Inferior parietal cortex (tissue), 1 donor: ENCODE data around the gene CNOT10.
"Not testable (repeated sequence)": the region's sequence is repeated elsewhere in the genome, so short reads cannot be mapped to it uniquely, and the experiment has no call there.

ENCODE experiments used
- DNase-seq: peaks from one replicate; pipeline ENCODE4 v3.0.0-alpha.2; 2016; ENCODE audit errors: extremely low spot score

CNOT10 gene

GRCh38 chr3:32757618-32758374 lies 72.8 kb downstream of the CNOT10 start:
- DNase-seq = no peak

GRCh38 chr3:32758375-32758753 lies 73.4 kb downstream of the CNOT10 start:
- no peak for DNase-seq

- no peak for DNase-seq
Observed at GRCh38 chr3:32759342-32759741, 74.4 kb downstream of the CNOT10 start.

- DNase-seq = no peak
Observed at GRCh38 chr3:32764481-32764880, 79.5 kb downstream of the CNOT10 start.

- no peak for DNase-seq
Observed at GRCh38 chr3:32778389-32778788, 93.4 kb downstream of the CNOT10 start.

DNA sequence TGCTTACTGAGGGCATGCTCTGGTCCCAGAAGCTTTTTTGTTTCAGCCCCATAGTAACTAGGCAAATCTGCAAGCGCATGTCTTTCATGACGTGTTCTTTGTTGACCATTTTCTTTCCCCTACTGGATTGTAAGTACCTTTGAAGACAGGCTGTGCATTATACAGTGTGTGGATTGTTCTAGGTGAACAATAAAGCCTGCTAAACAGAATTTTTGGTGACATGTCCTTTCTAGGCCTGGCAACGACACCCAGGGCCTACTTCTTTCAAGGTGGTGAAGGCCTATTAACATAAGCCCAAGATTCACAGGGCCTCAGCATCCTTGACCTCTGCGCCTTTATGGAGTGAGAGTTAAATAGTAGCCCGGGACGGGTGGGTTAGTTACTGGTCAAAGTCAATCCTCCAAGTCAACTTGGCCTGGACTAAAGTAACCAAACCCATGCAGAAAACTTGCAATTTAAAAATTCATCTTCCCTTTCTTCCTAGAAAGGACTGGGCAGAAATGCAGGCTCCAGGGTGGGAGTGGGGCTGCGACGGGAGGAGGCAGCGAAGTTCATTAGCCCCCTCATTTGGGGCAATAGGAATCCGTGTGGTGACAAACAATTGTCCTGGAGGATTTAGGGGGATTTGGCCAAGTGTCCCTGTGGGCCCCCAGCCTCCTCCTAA lies 95.2 kb downstream of the CNOT10 start:
- no peak for DNase-seq

- no peak for DNase-seq
Observed at GRCh38 chr3:32780735-32781210, 95.8 kb downstream of the CNOT10 start.

DNA sequence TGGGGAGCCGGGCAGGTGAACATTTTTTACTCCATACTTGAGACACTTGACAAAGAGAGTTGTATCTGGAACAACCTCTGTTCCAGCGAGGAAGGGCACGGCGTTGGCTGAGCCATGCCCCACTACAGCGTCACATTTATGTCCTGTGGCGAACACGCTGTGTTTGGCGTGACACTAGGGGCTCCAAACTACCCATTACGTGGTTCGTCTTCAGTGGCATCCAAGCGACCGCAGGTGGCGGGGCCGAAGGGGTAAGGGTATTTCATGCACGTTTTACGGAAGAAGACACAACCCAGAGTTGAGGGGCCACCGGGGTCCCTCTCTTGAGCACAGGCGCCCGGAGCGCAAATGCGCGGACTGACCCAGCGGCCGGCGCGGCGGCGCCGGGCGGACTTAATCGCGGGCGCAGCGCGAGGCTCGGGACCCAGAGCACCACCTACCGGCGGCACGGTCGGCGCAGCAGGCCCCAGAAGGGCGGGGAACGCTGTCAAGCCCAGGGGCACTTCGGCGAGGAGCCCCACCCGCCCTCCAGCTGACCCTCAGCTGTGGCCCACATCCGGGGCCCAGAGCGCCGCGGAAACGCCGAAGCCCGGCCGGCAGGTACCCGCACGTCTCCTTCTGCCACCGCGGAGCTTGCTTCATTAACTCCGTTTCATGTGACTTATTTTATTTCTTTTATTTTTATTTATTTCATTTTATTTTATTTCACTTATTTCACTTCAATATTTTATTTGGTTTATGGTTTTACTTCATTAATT lies 96.4 kb downstream of the CNOT10 start:
- peak; percentile 71 for DNase-seq

DNA sequence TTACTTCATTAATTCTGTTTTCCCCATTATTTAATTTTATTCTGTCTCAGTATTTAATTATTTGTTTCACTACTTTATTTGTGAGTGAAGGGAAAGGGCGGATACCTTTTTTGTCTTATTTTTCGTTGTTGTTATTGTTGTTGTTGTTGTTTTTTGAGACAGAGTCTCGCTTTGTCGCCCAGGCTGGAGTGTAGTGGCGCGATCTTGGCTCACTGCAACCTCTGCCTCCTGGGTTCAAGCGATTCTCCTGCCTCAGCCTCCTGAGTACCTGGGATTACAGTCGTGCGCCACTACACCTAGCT lies 96.9 kb downstream of the CNOT10 start:
- not testable (repeated sequence) for DNase-seq

DNA sequence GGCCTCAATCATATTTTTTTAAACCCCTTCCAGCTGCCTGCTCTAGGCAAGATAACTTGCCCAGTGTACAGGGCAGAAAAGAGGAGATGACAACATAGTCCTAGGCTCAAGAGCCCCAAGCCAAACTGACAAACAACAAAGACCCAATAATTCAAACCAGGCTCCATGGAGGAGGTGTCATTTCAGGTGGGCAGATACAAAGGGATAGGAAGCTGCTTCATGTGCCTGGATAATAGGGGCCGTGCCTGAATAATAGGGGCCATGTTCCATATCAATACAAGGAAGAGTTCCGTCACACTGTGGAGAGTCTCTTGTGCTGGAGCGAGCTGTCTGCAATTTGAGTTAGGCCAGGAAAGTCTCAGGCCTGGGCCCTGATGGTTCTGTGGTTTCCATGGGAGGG lies 97.4 kb downstream of the CNOT10 start:
- no peak for DNase-seq

DNA sequence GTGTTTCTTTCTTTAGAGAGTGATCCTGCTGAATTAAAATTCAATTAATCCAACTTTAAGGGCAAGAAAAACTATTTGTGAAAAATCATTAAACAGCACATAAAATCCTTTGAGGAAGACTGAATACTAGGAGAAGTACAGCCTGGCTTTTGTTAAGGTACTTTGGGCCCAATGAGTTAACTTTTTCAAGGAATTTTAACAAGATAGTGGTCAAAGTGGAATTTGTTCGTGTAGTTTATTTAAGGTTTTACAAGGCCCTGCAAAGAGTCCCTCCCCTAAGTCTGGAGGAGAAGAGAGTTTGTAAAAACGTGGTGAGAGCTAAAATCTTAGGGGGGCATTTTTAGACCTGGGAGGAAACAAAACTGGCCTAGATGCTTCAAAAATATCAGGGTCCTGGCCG lies 106.8 kb downstream of the CNOT10 start:
- DNase-seq = no peak

DNA sequence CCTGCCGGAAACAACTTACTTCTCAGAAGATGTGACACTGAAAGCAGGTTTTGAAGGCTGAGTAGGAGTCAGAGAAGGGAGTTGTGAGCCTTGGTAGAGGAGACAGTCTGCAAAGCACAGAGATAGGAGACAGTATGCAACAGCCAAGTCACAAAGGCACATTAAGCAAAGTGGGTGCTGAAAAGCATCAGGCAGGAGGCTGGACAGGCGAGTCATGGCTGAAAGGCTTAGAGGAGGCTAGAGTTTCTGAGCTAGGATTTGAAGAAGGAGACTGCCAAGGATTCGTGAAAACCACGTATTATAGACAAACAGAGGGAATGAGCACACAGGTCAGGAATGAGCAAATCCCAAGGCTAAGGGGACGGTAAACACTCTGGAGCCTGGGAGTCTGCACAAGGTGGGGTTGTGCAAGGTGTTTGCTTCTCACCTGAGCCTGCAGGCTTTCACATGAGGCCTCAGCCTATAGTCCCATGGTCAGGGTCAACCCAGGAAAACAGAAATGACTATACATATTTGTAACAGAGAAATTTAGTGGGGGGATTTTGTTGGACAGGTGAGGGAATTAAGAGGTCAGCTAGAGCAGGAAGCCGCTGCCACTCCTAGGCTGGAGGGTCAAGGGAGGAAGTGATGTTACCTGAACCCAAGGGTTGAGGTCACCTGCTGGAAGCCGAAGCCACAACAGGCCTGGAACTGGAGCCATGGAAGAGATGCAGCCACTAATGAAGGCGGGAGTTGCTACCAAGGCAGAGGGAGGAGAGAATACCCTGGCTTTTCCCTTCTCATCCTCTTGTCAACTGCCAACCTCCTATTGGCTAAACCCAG lies 109.7 kb downstream of the CNOT10 start:
- DNase-seq = no peak

DNA sequence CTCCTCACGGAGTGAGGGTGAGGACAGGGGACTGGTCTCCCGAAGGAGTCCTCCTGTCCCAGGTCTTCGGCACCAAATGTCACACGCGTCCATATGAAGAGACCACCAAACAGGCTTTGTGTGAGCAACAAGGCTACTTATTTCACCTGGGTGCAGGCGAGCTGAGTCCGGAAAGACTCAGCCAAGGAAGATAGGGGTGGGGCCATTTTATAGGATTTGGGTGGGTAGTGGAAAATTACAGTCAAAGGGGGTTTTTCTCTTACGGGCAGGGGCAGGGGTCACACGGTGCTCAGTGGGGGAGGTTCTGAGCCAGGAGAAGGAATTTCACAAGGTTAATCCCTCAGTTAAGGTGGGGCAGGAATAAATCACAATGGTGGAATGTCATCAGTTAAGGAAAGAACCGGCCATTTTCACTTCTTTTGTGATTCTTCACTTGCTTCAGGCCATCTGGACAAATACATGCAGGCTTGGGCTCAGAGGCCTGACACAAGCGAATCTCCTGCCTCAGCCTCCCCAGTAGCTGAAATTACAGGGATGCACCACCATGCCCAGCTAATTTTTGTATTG lies 111.5 kb downstream of the CNOT10 start:
- DNase-seq = not testable (repeated sequence)

DNA sequence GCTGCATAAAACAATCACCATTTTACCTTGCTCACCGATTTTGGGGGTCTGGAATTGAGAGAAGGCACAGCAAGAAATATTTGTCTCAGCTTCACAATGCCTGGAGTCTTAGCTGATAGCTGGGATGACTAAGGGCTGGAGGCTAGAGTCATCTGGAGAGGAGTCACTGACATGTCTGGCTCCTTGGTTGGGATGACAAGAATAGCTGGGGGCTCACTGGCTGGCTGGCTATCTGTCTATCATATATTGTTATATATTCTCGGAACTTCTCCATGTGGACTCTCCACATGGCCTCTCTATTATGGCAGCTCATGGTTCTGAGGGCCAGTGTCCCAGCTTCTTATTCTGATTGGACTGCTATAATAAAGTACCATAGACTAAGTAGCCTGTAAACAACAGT lies 112.8 kb downstream of the CNOT10 start:
- DNase-seq = no peak

- DNase-seq = not testable (repeated sequence)
Observed at GRCh38 chr3:32801440-32801839, 116.5 kb downstream of the CNOT10 start.

DNA sequence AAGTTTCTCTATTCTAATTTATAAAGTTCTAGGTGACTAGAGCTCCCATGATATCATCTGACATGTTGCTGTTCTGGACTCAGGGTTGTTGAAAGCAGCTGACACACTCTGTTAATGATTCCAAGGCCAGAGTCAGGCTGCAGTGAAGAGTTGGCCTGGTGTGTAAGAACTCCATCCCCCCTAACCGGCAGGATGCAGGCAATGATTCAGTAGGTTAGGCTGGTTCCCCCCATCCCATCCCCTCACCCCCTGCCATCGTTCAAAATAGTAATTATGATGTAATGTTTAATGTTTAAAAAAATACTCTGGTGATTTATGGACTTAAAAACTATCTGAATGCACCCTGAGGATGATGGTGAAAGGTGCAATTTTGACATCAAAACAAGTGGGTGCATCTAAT lies 128.2 kb downstream of the CNOT10 start:
- DNase-seq = no peak

DNA sequence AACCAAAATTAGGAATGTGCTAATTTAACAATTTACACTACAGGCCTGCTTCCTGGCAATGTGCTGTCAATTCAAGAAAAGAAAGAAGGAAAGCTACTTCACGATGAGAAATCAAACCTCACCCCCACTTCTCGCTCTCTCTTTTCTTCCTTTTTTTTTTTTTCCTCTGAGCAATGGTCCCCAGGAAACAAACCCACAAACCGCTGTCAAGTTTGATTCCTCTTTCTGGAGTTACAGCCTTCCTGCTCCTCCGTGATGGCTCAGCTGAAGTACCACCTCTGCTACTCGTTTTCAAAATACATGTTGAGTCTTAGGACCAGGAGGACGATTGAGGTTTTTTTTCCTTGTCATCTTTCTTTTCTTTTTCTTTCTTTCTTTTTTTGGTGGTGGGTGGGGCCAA lies 129.4 kb downstream of the CNOT10 start:
- no peak for DNase-seq

DNA sequence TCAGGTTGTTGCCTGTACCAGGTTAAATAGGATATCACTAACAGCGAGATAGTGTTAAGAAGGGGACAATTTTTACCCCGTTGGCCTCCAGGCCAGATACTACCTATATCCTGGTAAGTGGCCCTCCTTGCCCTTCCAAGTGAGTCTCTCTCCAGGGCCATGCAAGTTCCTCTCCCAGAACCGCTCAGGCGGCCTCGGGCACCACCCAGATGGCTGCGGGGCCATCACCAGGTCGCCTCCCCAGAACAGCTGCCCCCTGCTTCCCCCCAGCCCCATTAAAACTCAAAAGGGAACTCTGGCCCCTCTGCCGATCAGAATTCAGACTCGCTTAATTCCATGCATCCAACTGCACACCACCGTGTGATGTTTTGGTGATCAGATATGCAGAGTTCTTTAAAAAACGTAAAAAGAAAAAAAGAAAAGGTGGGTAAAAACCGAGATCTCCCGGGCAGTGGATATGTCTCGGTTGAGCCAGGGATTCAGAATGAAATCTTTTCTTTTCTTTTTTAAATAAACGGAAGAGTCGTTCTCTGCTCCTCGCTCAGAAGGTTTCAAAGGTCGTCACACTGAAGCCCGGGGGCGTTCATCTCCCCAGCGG lies 131.0 kb downstream of the CNOT10 start:
- DNase-seq = no peak

- DNase-seq = no peak
Observed at GRCh38 chr3:32816439-32817256, 131.7 kb downstream of the CNOT10 start.

GRCh38 chr3:32817257-32817557 lies 132.2 kb downstream of the CNOT10 start:
- no peak for DNase-seq
